Erythroblast (primary cell): ENCODE measurements around the gene TMEM267.
A peak's percentile ranks its signal among the peaks of the same experiment; 100 is the strongest.
"Not testable (repeated sequence)": the region's sequence is repeated elsewhere in the genome, so short reads cannot be mapped to it uniquely, and the experiment has no call there.

ENCODE experiments used
- DNase-seq, 2 experiments: peaks; one replicate each; lab custom pipeline; 2025; lab: John Stamatoyannopoulos, UW
- GATA1 ChIP-seq: IDR thresholded peaks from 2 replicates; pipeline ENCODE4 v1.6.1; 2011; ENCODE audit warnings: low read depth, mild to moderate bottlenecking, control low read depth, low read length, moderate library complexity
- POLR2A ChIP-seq: IDR thresholded peaks from 2 replicates; pipeline ENCODE4 v1.6.1; 2011; ENCODE audit warnings: mild to moderate bottlenecking, low read length

Gene TMEM267

GRCh38 chr5:43429016-43429415, 54.6 kb downstream of the TMEM267 start:
- no peak for TF ChIP-seq GATA1
- TF ChIP-seq POLR2A: no peak
- DNase-seq: no peak

GRCh38 chr5:43427306-43427705, 56.4 kb downstream of the TMEM267 start:
- TF ChIP-seq GATA1 (no peak), POLR2A (no peak)

GRCh38 chr5:43425983-43426382, 57.7 kb downstream of the TMEM267 start:
- TF ChIP-seq POLR2A: no peak
- TF ChIP-seq GATA1: no peak
- DNase-seq: no peak

More at GRCh38 chr5:43427306-43427705, 56.4 kb downstream of the TMEM267 start:
- DNase-seq: no peak

GRCh38 chr5:43423086-43423485, 60.6 kb downstream of the TMEM267 start:
- DNase-seq: not testable (repeated sequence)

- TF ChIP-seq GATA1 (no peak), POLR2A (no peak)
- DNase-seq: no peak
Measured at GRCh38 chr5:43422143-43422542, 61.5 kb downstream of the TMEM267 start.

GRCh38 chr5:43421450-43422133, 62.1 kb downstream of the TMEM267 start:
- no peak for DNase-seq
- TF ChIP-seq POLR2A (no peak), GATA1 (no peak)

GRCh38 chr5:43420241-43420640, 63.4 kb downstream of the TMEM267 start:
- TF ChIP-seq POLR2A (no peak), GATA1 (no peak)
- no peak for DNase-seq

GRCh38 chr5:43418561-43418960, 65.1 kb downstream of the TMEM267 start:
- no peak for DNase-seq
- TF ChIP-seq GATA1 (no peak), POLR2A (no peak)

- no peak for TF ChIP-seq POLR2A
- TF ChIP-seq GATA1: no peak
- DNase-seq: no peak
Measured at GRCh38 chr5:43416803-43417394, 66.8 kb downstream of the TMEM267 start.

GRCh38 chr5:43415935-43416802, 67.5 kb downstream of the TMEM267 start:
- no peak for TF ChIP-seq GATA1
- DNase-seq: peak; percentile 61 to 82

- no peak for TF ChIP-seq GATA1
- no peak for TF ChIP-seq POLR2A
- no peak for DNase-seq
Measured at GRCh38 chr5:43413966-43414365, 69.7 kb downstream of the TMEM267 start.

- DNase-seq: no peak
- TF ChIP-seq POLR2A (no peak), GATA1 (no peak)
Measured at GRCh38 chr5:43412644-43413043, 71.0 kb downstream of the TMEM267 start.

GRCh38 chr5:43412156-43412555, 71.5 kb downstream of the TMEM267 start, which contains the start of gene CCL28:
TSS of gene CCL28 (minus strand) at chr5:43412391. CDS start at chr5:43412316, 75 bp downstream.
- TF ChIP-seq POLR2A (no peak), GATA1 (no peak)
- DNase-seq: no peak

- DNase-seq: no peak
- no peak for TF ChIP-seq GATA1
- no peak for TF ChIP-seq POLR2A
Measured at GRCh38 chr5:43411495-43411894, 72.2 kb downstream of the TMEM267 start.
